HCT116 (cell line): ENCODE data around the gene CYP1A1. TPM values are rescaled to one million over a fixed set of nuclear protein-coding genes. Genes with fewer than 3 reads are reported as not detected.

Experiments used
- ATAC-seq: fragments of 200-7000 bp; cut with Tn5 transposase; 2 replicates; pipeline ENCODE4 v1.9.1; 2020; ENCODE audit warnings: mild to moderate bottlenecking, moderate library complexity
- Bru-seq: library from RNA; stranded (reverse); fragments of 400-500 nt; gene quantifications from one replicate; lab custom pipeline; 2021; lab: Mats Ljungman, UMichigan
- BruChase-seq, 2 experiments: library from RNA; stranded (reverse); fragments of 400-500 nt; gene quantifications; one replicate each; lab custom pipeline; 2021; lab: Mats Ljungman, UMichigan
- BruUV-seq: library from RNA; stranded (reverse); fragments of 400-500 nt; replicated peaks from 2 replicates; lab custom pipeline; 2021; lab: Mats Ljungman, UMichigan
- CTCF ChIA-PET: fragments of 300-600 bp; sonication (Branson Sonifier 250); formaldehyde crosslinking; loops from one replicate; lab custom pipeline; 2021; ENCODE audit warnings: antibody characterized with exemption; lab: Charles Lee
- POLR2A ChIA-PET: fragments of 300-600, 350-600 bp; sonication (Branson Sonifier 250); formaldehyde crosslinking; loops from one replicate; lab custom pipeline; 2021; ENCODE audit warnings: antibody characterized with exemption; lab: Charles Lee
- RAD21 ChIA-PET, 2 experiments: fragments of 300-600 bp; sonication (Branson Sonifier 250); formaldehyde crosslinking; loops; one replicate each; lab custom pipeline; 2023; ENCODE audit warnings: low total read pairs in 2 of 2; ENCODE audit not compliant: uncharacterized antibody in 2 of 2, unreplicated experiment in 2 of 2, low non-redundant PET in 1 of 2; lab: Charles Lee
- DNase-seq: peaks from one replicate; pipeline ENCODE4 v3.0.0-alpha.2; 2010; ENCODE audit warnings: low read depth, low spot score
- H2AFZ ChIP-seq: fragments of 200-600 bp; shearing (Covaris generic), sonication (generic); 2 replicates; pipeline ENCODE4 v1.6.1; 2017; ENCODE audit warnings: low read depth, mixed run types, mixed read lengths, antibody characterized with exemption, low read length; ENCODE audit not compliant: poor library complexity, severe bottlenecking
- H3K27ac ChIP-seq: 2 replicates; pipeline ENCODE4 v1.5.1; 2012; ENCODE audit warnings: low read depth, low read length
- H3K27me3 ChIP-seq: fragments of 200-600 bp; sonication (generic); 2 replicates; pipeline ENCODE4 v1.6.1; 2016; ENCODE audit warnings: mixed run types, low read length, mixed read lengths; ENCODE audit not compliant: insufficient read depth
- H3K36me3 ChIP-seq, 2 experiments: fragments of 200-500 bp in 1 of 2; fragments of 200-600 bp in 1 of 2; sonication (Bioruptor generic) in 1 of 2; sonication (generic) in 1 of 2; 2 replicates each; pipeline versions ENCODE4 v1.5.1 to v1.6.1; 2014 to 2016; ENCODE audit warnings: low read length in 2 of 2, inconsistent platforms in 1 of 2, mixed read lengths in 1 of 2, mixed run types in 1 of 2; ENCODE audit not compliant: insufficient read depth in 2 of 2, control insufficient read depth in 1 of 2
- H3K4me1 ChIP-seq, 2 experiments: fragments of 200-600 bp in 1 of 2; sonication (generic) in 1 of 2; 2 replicates each; pipeline versions ENCODE4 v1.5.1 to v1.6.1; 2012 to 2017; ENCODE audit warnings: low read length in 2 of 2, inconsistent platforms in 1 of 2, mild to moderate bottlenecking in 1 of 2, mixed read lengths in 1 of 2, mixed run types in 1 of 2, moderate library complexity in 1 of 2; ENCODE audit not compliant: insufficient read depth in 2 of 2, control insufficient read depth in 1 of 2
- H3K4me2 ChIP-seq: fragments of 200-600 bp; sonication (generic); 2 replicates; pipeline ENCODE4 v1.6.1; 2017; ENCODE audit warnings: mixed run types, low read length, mixed read lengths
- H3K4me3 ChIP-seq, 2 experiments: fragments of 200-600 bp in 1 of 2; sonication (generic) in 1 of 2; replicated peaks in 1 of 2; 2 replicates each; pipeline ENCODE4 v1.5.1; 2011 to 2016; ENCODE audit warnings: low read length in 2 of 2, control low read depth in 1 of 2, low read depth in 1 of 2, mild to moderate bottlenecking in 1 of 2, mixed read lengths in 1 of 2, mixed run types in 1 of 2
- H3K79me2 ChIP-seq: fragments of 200-600 bp; sonication (generic); 2 replicates; pipeline ENCODE4 v1.6.1; 2017; ENCODE audit warnings: mild to moderate bottlenecking, mixed run types, low read length, moderate library complexity, mixed read lengths; ENCODE audit not compliant: insufficient read depth
- H3K9ac ChIP-seq: fragments of 200-600 bp; sonication (generic); 2 replicates; pipeline ENCODE4 v1.6.1; 2016; ENCODE audit warnings: low read length, mixed read lengths
- H3K9me2 ChIP-seq: fragments of 200-600 bp; sonication (generic), shearing (Covaris generic); 2 replicates; pipeline ENCODE4 v1.6.1; 2017; ENCODE audit warnings: mixed run types, mild to moderate bottlenecking, moderate library complexity; ENCODE audit not compliant: insufficient read depth
- H3K9me3 ChIP-seq, 2 experiments: fragments of 200-500 bp in 1 of 2; fragments of 200-600 bp in 1 of 2; sonication (Bioruptor generic) in 1 of 2; sonication (generic) in 1 of 2; 2 replicates each; pipeline ENCODE4 v1.6.1; 2014 to 2017; ENCODE audit warnings: low read length in 2 of 2, mixed read lengths in 2 of 2, inconsistent platforms in 1 of 2, low read depth in 1 of 2, mild to moderate bottlenecking in 1 of 2, mixed run types in 1 of 2, moderate library complexity in 1 of 2; ENCODE audit not compliant: control insufficient read depth in 1 of 2, insufficient read depth in 1 of 2
- H4K20me1 ChIP-seq: fragments of 200-600 bp; sonication (generic), shearing (Covaris generic); 2 replicates; pipeline ENCODE4 v1.6.1; 2017; ENCODE audit warnings: mixed run types, mild to moderate bottlenecking, moderate library complexity; ENCODE audit not compliant: insufficient read depth
- CBX3 ChIP-seq: IDR thresholded peaks from 2 replicates; pipeline ENCODE4 v1.6.1; 2012; ENCODE audit warnings: low read depth
- JUND ChIP-seq: IDR thresholded peaks from 2 replicates; pipeline ENCODE4 v1.6.1; 2012
- POLR2AphosphoS5 ChIP-seq: IDR thresholded peaks from 2 replicates; pipeline ENCODE4 v1.6.1; 2011; ENCODE audit warnings: mild to moderate bottlenecking, low read depth, low read length, moderate library complexity
- SIN3A ChIP-seq: IDR thresholded peaks from 2 replicates; pipeline ENCODE4 v1.6.1; 2012; ENCODE audit warnings: low read depth
- SP1 ChIP-seq: IDR thresholded peaks from 2 replicates; pipeline ENCODE4 v1.6.1; 2012; ENCODE audit warnings: low read depth
- TCF7L2 ChIP-seq: IDR thresholded peaks from 2 replicates; pipeline ENCODE4 v1.7.0; 2011; ENCODE audit warnings: borderline replicate concordance, inconsistent platforms; ENCODE audit not compliant: insufficient read depth, insufficient read length; ENCODE audit errors: extremely low read depth
- intact Hi-C: fragments of 100-400 bp; cut with micrococcal nuclease; formaldehyde crosslinking; loops from 2 replicates; pipeline ENCODE4 v1.10.0; 2022
- long read RNA-seq: library from polyadenylated mRNA; unstranded; transcript quantifications from one replicate; pipeline ENCODE4 v2.0.0, GENCODE V29; 2021; ENCODE audit not compliant: unreplicated experiment
- polyA plus RNA-seq: library from polyadenylated mRNA; unstranded; fragments of >200 nt; gene quantifications from 2 replicates; pipeline ENCODE4 v1.2.1, GENCODE V29; 2012; ENCODE audit warnings: missing spikeins
- total RNA-seq: library from RNA; stranded (reverse); gene quantifications from one replicate; pipeline ENCODE4 v1.2.1, GENCODE V29; 2021; ENCODE audit not compliant: unreplicated experiment

The CYP1A1 gene, protein sequence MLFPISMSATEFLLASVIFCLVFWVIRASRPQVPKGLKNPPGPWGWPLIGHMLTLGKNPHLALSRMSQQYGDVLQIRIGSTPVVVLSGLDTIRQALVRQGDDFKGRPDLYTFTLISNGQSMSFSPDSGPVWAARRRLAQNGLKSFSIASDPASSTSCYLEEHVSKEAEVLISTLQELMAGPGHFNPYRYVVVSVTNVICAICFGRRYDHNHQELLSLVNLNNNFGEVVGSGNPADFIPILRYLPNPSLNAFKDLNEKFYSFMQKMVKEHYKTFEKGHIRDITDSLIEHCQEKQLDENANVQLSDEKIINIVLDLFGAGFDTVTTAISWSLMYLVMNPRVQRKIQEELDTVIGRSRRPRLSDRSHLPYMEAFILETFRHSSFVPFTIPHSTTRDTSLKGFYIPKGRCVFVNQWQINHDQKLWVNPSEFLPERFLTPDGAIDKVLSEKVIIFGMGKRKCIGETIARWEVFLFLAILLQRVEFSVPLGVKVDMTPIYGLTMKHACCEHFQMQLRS
- total RNA-seq, result 1.5 TPM
- polyA plus RNA-seq, result 0.51 and 1.0 TPM in 2 replicates
- Bru-seq, nascent RNA, result percentile 27 among the genes with signal in this experiment
- BruChase-seq, experiment 1, labeled RNA remaining after a 6-hour chase, result percentile 33 among the genes with signal in this experiment
- percentile 36 among the genes with signal in this experiment for BruChase-seq, experiment 2, labeled RNA remaining after a 2-hour chase
- long read RNA-seq, partial matches to known transcripts, result 0 of 2 reads
- long read RNA-seq, other reads (novel, unspliced or antisense), result 1 of 2 reads

DNA sequence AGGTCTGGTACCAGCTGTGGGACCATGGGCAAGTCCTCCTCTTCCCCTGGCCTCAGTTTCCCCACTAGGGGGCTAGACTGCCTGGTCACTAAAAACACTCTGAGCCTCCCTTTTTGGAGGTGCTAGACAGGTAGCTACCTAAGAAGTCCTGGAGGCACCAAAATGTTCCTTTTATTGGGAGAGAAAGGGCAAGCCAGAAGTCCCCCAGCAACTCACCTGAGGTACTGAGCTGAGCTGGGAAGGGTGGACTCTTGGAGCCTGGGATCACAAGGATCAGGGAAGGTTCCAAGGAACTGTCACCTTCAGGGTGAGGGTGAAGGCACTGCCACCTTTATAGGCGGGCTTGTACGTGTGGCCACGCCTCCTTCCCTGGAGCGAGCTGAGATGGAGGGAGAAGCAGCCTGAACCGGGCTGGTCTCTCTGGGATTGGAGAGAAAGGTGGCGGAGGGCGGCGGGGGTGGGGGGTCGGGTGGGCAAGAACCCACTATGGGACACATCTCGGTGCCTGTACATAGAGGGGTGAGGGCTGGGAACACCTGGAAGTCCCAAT lies at the start of gene CYP1A1:
Gene CYP1A1, minus strand, starts transcription at position 304 of the 550 bp plus-strand sequence. CDS start 2,431 bp downstream, outside the sequence.
- no peaks in the 10 kb centered on the region for H3K9me2 ChIP-seq
- H3K4me1 ChIP-seq, result peaks cover 22 to 39% of the 10 kb centered on the region in 2 experiments
- ChIA-PET CTCF (interaction anchor here (0.6 to 1.5 kb wide), 5 partner anchors 43 to 343 kb away, joined by 3 to 4 read pairs (median 3); no protein-coding TSS in a partner anchor), RAD21 (interaction anchor here in 1 of 2 experiments (0.6 kb wide), 1 partner anchor 61 kb away, joined by 3 read pairs; no protein-coding TSS in a partner anchor), POLR2A (interaction anchor here (2.5 kb wide), 1 partner anchor 35 kb away, joined by 10 read pairs; no protein-coding TSS in a partner anchor)
- intact Hi-C loops, result no loop called here
- no TSS peak for BruUV-seq
- peak within 1 kb of the TSS; percentile 74 for H3K27ac ChIP-seq
- peak; percentile 82 for ATAC-seq
- no peaks in the 10 kb centered on the region for H3K9me3 ChIP-seq
- peak within 1 kb of the TSS; percentile 100 for H3K4me2 ChIP-seq
- TF ChIP-seq JUND, result no peak
- TF ChIP-seq CBX3, result no peak
- peak; percentile 28; the same call in 1 of the 2 replicates for TF ChIP-seq POLR2AphosphoS5
- no peak for TF ChIP-seq TCF7L2
- TF ChIP-seq SIN3A, result no peak
- TF ChIP-seq SP1, result peak; percentile 52
- no peaks in the 10 kb centered on the region for H3K27me3 ChIP-seq
- no peaks in the 10 kb centered on the region for H4K20me1 ChIP-seq
- H3K36me3 ChIP-seq, result no peaks in the 10 kb centered on the region
- H3K79me2 ChIP-seq, result no peaks in the 10 kb centered on the region
- peak within 1 kb of the TSS; percentile 68 for H3K9ac ChIP-seq
- no peak within 1 kb of the TSS for H2AFZ ChIP-seq
- no peak for DNase-seq
- H3K4me3 ChIP-seq, result peak within 1 kb of the TSS; percentile 64 to 71
